NB4 (cell line): Measurements from ENCODE around the gene MFSD2A.

Source experiments
- POLR2A ChIP-seq: IDR thresholded peaks from 2 replicates; pipeline ENCODE4 v1.6.1; 2011; ENCODE audit warnings: mild to moderate bottlenecking; ENCODE audit not compliant: insufficient read length; ENCODE audit errors: extremely low read depth
- TF ChIP-seq, protein P1 (sequence below): IDR thresholded peaks from one replicate; pipeline ENCODE4 v1.5.1; 2012; ENCODE audit warnings: low read depth, low read length
- TF ChIP-seq, protein P2 (sequence below): IDR thresholded peaks from 2 replicates; pipeline ENCODE4 v1.6.1; 2011; ENCODE audit warnings: low read depth, low read length

DNA sequence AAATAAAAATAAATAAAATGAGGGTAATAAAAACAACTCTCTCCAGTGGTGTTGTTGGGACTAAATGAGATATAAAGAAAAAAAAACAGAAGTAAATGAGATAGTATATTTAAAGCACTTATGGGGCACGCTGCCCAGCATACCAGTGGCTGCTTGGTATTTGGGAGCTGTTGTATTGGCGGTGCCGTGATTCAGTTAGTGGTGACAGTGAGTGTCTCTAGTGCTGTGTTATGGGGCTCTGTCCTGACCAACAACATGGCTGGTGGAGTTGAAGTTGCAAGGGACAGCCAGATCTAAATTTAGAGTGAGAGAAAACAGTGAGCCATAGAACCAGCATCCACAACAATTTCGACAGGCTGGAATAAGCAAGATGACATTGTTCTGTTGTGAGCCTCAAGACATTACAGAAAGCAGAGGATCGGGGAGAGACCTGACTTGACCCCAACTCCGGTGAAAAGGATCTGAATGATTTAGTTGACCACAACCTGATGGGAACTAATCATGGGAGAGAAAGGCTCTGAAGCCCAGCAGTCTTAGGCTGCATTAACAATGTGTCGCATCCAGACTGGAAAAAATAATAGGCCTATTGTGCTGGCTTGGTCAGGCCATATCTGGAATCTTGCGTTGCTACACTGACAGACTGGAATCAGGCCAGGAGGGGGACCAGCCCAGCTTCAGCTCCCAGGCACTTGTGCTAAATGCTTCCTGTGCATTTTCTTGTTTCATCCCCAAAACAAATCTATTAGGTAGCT lies 2.4 kb upstream of the MFSD2A start:
- TF ChIP-seq, protein P1, sequence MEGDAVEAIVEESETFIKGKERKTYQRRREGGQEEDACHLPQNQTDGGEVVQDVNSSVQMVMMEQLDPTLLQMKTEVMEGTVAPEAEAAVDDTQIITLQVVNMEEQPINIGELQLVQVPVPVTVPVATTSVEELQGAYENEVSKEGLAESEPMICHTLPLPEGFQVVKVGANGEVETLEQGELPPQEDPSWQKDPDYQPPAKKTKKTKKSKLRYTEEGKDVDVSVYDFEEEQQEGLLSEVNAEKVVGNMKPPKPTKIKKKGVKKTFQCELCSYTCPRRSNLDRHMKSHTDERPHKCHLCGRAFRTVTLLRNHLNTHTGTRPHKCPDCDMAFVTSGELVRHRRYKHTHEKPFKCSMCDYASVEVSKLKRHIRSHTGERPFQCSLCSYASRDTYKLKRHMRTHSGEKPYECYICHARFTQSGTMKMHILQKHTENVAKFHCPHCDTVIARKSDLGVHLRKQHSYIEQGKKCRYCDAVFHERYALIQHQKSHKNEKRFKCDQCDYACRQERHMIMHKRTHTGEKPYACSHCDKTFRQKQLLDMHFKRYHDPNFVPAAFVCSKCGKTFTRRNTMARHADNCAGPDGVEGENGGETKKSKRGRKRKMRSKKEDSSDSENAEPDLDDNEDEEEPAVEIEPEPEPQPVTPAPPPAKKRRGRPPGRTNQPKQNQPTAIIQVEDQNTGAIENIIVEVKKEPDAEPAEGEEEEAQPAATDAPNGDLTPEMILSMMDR = no peak
- TF ChIP-seq POLR2A = no peak
- TF ChIP-seq, protein P2, sequence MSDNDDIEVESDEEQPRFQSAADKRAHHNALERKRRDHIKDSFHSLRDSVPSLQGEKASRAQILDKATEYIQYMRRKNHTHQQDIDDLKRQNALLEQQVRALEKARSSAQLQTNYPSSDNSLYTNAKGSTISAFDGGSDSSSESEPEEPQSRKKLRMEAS = no peak
